Muscle of arm (tissue), 14 donors: ENCODE measurements around the gene PRAMEF13. TPM values are rescaled to one million over a fixed set of nuclear protein-coding genes. Genes with fewer than 3 reads are reported as not detected.
"Not testable (repeated sequence)": the region's sequence is repeated elsewhere in the genome, so short reads cannot be mapped to it uniquely, and the experiment has no call there.

Source experiments
- DNase-seq: peaks from one replicate; pipeline ENCODE4 v3.0.0-alpha.2; 2013
- long read RNA-seq, 11 donors: transcript quantifications; one replicate each; lab custom pipeline, GENCODE V29; 2026
- polyA plus RNA-seq, 12 donors: library from polyadenylated mRNA; unstranded; fragments of 120-200 nt; gene quantifications; one replicate each; pipeline ENCODE4 v1.2.1, GENCODE V29; 2013; ENCODE audit not compliant: insufficient read length in 12 of 12

Gene PRAMEF13, protein sequence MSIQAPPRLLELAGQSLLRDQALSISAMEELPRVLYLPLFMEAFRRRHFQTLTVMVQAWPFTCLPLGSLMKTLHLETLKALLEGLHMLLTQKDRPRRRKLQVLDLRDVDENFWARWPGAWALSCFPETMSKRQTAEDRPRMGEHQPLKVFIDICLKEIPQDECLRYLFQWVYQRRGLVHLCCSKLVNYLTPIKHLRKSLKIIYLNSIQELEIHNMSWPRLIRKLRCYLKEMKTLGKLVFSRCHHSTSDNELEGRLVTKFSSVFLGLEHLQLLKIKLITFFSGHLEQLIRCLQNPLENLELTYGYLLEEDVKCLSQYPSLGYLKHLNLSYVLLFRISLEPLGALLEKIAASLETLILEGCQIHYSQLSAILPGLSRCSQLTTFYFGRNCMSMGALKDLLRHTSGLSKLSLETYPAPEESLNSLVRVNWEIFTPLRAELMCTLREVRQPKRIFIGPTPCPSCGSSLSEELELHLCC
- polyA plus RNA-seq: not detected
- long read RNA-seq, donor 1: 0 reads
- long read RNA-seq, donor 2: 0 reads
- long read RNA-seq, donor 3: 0 reads
- long read RNA-seq, donor 4: 0 reads
- long read RNA-seq, donor 5: 0 reads
- long read RNA-seq, donor 6: 0 reads
- long read RNA-seq, donor 7: 0 reads
- long read RNA-seq, donor 8: 0 reads
- long read RNA-seq, donor 9: 0 reads
- long read RNA-seq, donor 10: 0 reads
- long read RNA-seq, donor 11: 0 reads

DNA sequence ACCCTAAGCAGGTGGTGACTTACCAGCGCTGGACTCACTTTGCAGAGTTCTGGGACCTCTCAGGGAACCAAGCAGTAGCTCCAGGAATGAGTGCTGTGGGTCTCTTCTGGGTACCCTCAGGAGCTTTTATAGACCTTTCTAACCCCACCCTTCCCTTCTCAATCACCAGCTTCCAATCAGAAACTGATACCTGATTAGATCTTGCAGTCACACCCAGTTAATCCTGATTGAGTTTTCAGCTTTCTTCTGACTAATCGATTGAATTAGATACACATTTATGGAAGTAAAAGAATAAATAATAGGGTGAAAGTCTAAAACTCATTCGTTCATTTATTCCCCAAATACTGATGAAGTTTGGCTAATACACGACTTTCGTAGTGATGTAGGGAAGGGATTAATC lies at the start of gene PRAMEF13:
PRAMEF13 (minus strand) TSS at position 101 of the 400 bp plus-strand sequence. CDS start 1,820 bp downstream, outside the sequence.
- DNase-seq: not testable (repeated sequence)

DNA sequence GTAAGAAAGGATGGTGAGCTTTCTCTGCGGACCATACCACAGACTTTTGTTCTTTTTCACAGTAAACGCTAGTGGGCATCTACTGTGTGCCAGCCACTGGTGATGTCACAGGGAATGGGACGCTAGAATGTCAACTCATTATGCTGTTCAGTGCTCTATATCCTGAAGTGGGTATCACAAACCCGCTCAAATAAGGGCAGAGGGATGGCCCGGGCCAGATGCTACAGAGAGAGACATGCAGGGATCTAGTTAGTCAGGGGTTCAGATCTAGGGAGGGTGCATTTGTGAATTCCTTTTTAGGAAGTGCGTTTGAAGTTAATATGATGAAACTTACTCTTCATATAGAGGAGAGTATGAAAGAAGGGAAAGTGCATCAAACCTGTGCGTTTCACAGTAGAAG lies 45.9 kb upstream of the PRAMEF13 start:
- not testable (repeated sequence) for DNase-seq

DNA sequence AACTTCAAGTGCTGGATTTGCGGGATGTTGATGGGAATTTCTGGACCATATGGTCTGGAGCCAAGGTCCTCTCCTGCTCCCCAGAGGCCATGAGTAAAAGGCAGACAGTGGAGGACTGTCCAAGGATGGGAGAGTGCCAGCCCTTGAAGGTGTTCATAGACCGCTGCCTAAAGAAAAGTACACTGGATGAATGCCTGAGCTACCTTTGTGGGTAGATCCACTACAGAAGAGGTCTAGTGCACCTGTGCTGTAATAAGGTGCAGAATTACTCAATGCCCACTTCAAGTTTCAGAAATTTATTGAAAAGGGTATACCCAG lies 45.3 kb upstream of the PRAMEF13 start:
- not testable (repeated sequence) for DNase-seq

DNA sequence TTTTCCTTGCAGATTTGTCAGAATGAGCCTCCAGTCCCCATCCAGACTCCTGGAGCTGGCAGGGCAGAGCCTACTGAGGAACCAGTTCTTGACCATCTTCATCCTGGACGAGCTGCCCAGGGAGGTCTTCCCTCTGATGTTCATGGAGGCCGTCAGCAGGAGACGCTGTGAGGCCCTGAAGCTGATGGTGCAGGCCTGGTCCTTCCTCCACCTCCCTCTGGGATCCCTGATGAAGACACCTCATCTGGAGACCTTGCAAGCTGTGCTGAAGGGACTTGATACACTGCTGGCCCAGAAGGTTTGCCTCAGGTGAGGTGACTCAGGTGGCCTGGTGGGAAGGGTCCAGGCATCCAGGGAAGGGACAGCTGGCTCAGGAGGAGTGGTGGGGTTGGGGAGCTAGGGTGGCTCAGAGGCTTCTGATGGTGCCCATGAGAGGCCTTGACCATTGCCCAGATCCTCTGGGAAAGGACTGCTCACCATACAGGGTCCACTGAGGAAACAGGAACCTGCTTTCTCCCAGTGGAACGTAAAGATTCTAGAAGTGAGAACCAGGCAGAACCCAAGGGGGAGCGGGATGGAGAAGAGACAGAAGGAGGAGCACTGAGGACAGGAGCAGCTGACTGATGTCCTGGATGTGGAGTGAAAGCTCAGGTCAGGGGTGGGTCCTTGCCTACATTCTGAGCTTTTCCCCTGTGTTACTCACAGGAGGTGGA lies 44.8 kb upstream of the PRAMEF13 start:
- not testable (repeated sequence) for DNase-seq

DNA sequence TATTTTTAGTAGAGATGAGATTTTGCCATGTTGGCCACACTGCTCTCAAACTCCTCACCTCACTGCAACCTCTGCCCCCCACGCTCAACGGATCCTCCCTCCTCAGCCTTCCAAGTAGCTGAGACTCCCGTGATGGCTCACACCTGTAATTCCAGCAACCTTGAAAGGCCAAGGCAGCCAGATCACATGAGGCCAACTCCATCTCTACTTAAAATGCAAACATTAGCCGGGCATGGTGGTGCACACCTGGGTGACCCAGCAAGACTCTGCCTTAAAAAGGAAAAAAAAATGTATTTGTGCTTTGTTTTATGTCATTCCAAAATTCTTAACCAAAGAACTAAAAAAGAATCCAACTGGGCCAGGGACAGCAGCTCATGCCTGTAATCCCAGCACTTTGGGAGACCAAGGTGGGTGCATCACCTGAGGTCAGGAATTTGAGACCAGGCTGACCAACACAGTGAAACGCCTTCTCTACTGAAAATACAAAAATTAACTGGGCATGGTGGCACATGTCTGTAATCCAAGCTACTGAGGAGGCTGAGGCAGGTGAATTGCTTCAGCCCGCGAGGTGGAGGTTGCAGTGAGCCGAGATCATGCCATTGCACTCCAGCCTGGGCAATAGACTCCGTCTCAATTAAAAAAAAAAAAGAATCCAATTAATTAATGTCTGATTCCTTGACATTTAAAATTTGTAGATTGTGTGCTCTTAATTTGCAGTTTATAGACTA lies 42.5 kb upstream of the PRAMEF13 start:
- not testable (repeated sequence) for DNase-seq

DNA sequence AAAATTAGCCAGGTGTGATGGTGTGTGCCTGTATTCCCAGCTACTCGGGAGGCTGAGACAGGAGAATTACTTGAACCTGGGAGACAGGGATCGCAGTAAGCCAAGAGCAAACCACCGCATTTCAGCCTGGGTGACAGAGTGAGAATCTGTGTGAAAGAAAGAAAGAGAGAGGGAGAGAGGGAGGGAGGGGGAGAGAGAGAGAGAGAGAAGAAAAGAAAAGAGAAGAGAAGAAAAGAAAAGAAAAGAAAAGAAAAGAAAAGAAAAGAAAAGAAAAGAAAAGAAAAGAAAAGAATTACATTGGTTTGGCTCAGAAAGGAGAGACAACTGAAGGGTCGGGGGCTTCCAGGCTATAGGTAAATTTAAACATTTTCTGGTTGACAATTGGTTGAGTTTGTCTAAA lies 38.4 kb upstream of the PRAMEF13 start:
- DNase-seq: not testable (repeated sequence)

DNA sequence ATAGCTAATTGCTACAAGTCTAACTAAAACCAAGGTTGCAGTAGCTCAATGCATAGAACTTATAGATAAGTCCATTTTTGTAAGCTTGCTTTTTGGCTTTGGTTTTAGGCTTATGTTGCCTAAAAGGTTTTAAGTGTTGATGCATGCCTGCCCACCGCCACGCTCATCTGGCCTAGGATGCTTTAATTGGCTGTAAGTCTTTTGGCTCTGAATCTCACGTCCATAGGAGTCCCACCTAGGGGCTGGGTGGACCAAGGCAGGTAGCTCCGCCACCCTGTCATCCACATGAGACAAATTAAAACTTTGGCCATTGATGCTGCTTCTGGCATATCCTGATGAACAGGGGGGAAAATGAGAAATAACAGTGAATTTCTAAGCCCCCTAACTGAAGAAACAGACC lies 36.4 kb upstream of the PRAMEF13 start:
- DNase-seq: not testable (repeated sequence)

DNA sequence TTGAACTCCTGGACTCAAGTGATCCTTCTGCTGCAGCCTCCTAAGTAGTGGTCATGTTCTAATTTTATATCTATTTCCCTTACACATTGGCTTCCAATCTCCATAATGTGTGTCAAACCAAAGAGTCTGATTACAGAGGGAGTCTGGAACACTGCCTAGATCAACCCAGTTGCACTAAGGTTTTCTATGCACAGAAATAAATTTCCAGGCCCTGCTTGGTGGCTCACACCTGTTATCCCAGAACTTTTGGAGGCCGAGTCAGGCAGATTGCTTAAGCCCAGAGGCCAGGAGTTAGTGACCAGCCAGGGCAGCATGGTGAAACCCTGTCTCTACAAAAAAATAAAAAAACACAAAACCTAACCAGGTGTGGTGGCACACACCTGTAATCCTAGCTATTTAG lies 32.8 kb upstream of the PRAMEF13 start:
- not testable (repeated sequence) for DNase-seq

DNA sequence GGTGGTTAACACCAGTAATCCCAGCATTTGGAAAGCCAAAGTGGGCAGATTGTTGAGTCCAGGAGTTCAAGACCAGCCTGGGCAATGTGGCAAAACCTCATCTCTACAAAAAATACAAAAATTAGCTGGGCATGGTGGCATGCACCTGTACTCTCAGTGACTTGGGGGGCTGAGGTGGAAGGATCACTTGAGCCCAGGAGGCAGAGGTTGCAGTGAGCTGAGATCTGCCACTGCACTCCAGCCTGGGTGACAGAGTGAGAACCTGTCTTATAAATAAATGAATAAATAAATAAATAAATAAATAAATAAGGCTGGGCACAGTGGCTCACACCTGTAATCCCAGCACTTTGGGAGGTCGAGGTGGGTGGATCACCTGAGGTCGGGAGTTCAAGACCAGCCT lies 30.8 kb upstream of the PRAMEF13 start:
- not testable (repeated sequence) for DNase-seq

DNA sequence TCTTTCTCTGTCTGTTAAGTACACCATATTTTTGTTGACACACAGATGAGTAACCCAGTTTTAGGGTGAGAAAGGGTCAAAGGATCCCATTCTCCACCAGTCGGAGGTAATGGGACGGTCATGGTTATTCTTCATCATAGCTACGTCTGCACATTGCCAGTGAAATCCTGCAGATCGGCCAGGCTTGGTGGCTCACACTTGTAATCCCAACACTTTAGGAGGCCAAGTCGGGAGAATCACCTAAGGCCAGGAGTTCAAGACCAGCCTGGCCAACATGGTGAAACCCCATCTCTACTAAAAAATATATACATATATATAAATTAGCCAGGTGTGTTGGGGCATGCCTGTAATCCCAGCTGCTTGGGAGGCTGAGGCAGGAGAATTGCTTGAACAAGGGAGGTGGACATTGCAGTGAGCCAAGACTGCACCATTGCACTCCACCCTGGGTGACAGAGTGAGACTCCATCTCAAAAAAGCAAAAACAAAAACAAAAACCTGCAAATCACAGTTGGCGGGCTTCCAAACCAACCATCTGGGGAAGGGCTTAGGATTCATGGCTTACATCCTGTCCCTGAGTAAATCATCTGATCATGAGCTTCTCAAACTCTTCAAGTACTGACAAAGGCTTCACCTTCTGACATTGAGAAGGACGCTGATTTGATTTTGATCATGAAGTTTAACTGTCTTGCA lies 30.0 kb upstream of the PRAMEF13 start:
- DNase-seq: not testable (repeated sequence)

DNA sequence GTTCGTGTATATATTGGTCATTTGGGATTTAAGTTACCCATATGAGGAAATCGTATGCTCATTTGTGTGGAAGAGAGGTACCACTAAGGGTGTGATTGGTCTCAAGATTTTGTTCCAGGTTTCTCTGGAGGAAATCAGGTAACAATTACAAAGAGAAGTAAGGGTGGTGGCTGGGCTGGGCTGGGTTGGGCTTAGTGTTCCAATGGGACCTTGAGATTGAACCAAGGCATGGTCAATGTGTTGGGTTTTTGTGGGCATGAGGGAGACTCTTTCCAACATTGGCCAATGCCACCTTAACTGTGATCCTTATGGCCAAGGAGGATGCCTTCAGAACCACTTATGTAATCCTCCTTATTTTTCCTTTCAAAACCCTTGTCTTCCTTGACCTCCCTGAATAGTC lies 29.4 kb upstream of the PRAMEF13 start:
- not testable (repeated sequence) for DNase-seq

DNA sequence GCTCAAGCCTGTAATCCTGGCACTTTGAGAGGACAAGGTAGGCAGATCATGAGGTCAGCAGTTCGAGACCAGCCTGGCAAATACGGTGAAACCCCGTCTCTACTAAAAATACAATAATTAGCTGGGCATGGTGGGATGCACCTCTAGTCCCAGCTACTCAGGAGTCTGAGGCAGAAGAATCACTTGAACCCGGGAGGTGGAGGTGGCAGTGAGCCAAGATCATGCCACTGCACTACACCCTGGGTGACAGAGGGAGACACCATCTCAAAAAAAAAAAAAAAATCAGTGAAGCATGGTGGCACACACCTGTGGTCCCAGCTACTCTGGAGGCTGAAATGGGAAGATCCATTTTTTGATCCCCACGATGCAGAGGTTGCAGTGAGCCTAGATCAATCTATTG lies 28.9 kb upstream of the PRAMEF13 start:
- not testable (repeated sequence) for DNase-seq

DNA sequence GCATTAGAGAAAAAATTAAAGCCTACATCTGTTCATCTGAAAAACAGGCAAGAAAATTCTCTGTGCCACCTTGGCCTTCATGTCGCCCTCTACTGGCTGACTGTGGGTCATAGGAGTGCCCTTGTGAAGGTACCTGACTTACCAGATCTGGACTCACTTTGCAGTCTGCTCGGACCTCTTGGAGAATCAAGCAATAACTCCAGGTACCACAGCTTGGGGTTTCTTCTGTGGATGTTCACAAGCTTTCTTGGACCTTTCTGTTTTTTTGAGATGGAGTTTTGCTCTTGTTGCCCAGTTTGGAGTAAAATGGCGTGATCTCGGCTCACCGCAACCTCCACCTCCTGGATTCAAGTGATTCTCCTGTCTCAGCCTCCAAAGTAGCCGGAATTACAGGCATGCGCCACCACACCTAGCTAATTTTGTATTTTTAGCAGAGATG lies 27.2 kb upstream of the PRAMEF13 start:
- no peak for DNase-seq

DNA sequence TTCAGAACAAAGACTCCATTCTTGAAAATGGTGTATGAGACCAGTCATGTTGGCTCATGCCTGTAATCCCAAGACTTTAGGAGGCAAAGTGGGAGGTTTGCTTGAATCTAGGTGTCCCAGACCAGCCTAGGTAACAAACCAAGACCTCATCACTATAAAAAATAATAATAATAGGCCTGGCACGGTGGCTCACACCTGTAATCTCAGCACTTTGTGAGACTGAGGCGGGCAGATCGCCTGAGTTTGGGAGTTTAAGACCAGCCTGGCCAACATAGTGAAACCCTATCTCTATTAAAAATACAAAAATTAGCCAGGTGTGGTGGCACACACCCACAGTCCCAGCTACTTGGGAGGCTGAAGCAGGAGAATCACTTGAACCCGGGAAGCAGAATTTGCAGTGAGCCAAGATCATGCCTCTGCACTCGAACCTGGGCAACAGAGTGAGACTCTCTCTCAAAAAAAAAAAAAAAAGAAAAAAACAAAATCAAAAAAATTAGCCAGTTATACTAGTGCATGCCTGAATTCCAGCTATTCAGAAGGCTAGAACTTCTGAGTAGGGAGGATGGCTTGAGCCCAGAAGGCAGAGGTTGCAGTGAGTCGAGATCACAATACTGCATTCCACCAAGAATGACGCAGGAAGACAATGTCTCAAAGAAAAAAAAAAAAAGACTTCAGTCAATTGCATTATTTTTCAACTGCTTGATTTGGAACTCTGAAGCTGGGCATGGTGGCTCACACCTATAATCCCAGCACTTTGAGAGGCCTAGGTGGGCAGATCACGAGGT lies 26.3 kb upstream of the PRAMEF13 start:
- DNase-seq: not testable (repeated sequence)

DNA sequence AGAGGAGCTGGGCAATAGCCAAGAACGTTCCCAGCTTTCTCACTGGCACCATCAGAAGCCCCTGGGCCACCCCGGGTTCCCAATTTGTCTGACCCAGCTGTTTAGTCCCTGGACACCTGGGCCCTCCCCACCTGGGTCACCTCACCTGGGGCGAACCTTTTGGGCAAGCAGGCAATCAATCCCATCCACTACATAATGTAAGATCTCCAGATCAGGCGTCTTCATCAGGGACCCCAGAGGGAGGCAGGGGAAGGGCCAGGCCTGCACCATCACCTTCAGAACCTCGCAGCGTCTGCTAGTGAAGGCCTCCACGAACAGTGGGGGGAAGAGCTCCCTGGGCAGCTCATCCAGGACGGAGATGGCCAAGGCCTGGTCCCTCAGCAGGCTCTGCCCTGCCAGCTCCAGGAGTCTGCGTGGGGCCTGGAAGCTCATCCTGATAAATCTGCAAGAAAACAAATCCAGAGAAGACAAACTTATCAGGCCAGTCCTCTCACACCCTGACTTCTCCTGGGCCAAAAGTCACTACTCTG lies 24.5 kb upstream of the PRAMEF13 start, which contains the start of gene PRAMEF18:
PRAMEF18 (minus strand) TSS at position 480 of the 530 bp plus-strand sequence; CDS start at position 432, 48 bp downstream.
- not testable (repeated sequence) for DNase-seq

DNA sequence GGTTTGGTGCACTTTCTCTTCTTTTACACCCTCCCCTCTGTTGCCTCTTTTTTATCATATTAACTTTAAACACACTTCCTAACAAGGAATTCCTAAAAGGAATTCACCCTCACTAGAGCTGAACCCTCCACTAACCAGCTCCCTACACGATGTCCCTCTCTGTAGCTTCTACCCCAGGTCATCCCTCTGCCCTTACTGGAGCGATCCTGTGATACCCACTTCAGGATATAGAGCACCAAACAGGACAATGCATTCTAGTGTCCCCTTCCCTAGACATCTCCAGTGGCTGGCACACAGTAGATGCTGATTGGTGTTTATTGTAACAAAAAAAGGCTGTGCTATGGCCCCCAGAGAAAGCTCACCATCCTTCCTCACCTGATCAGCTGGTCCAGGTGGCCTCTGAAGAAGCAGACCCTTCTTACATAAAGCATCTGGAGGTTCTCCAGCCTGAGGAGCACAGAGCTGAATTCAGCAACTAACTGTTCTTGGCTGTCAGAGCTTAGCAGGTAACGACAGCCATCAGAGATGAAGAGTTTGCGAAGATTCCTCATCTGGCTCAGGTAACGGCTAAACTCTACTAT lies 23.4 kb upstream of the PRAMEF13 start:
- no peak for DNase-seq

DNA sequence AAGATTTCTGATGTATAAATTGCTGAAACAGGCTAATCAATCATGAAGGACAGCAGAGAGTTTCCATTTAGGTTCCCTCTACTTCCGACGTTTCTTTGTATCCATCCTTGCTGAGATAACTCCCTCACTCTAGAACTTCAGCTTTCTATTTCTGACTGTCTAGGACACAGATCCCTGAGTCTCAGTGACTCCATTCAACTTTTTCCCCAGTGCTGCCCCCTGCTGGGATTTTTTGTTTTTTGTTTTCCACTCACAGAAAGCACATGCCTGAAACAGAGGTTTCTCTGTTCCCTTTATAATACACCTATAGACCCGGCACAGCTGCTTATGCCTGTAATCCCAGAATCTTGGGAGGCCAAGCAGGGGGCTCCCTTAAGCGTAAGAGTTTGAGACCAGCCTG lies 21.6 kb upstream of the PRAMEF13 start:
- DNase-seq: not testable (repeated sequence)

DNA sequence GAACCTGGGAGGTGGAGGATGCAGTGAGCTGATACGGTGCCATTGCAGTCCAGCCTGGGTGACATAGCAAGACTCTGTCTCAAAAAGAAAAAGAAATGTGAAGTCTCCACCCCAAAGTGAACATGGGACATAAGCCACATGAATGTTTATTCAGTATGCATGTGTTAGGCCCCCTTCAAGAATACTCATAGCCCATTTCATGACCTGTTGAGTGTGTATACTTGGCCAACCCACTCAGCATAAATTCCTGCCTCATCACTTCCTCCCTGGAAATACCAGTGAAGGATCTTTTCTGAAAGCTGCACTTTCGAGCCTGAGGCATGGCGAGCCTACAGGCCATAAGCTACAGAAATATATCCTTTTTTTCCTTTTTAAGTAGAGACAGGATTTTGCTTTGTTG lies 18.0 kb upstream of the PRAMEF13 start:
- DNase-seq: not testable (repeated sequence)

DNA sequence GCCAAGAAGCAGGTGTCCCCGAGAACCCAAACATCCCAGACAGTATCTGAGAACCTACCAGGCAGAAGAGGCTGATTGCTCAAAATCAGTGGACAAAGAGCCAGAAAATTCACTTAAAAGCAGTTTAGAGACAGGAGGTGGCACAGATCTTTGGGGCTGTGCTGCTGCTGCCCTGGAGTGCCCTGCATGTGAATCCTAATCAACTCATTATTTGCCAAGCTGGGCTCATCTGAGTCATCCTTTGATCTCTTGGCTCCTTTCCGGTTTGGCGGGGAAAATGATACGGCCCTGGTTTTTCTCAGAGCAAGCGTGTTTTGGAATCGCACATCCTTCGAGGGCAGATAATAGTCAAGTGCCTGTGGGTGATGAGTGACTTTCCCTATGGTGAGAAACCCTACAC lies 15.4 kb upstream of the PRAMEF13 start:
- not testable (repeated sequence) for DNase-seq
